Large intestine (tissue), 3 donors: ENCODE measurements around the gene CFDP1. TPM values are rescaled to one million over a fixed set of nuclear protein-coding genes. Genes with fewer than 3 reads are reported as not detected.
A peak's percentile ranks its signal among the peaks of the same experiment; 100 is the strongest.
"Not testable (repeated sequence)": the region's sequence is repeated elsewhere in the genome, so short reads cannot be mapped to it uniquely, and the experiment has no call there.

ENCODE experiments used
- DNase-seq, 2 donors: peaks; one replicate each; pipeline versions ENCODE4 v3.0.0 to v3.0.0-alpha.2; 2013
- H3K27ac ChIP-seq: one replicate; pipeline ENCODE4 v1.5.1; 2013; ENCODE audit warnings: low read length
- H3K27me3 ChIP-seq: 2 replicates; pipeline ENCODE4 v1.6.1; 2013; ENCODE audit warnings: low read length; ENCODE audit not compliant: control insufficient read depth, insufficient read depth
- H3K36me3 ChIP-seq: 2 replicates; pipeline ENCODE4 v1.6.1; 2013; ENCODE audit warnings: low read length; ENCODE audit not compliant: control insufficient read depth, insufficient read depth
- H3K4me1 ChIP-seq: one replicate; pipeline ENCODE4 v1.6.1; 2013; ENCODE audit warnings: low read length; ENCODE audit not compliant: control insufficient read depth, insufficient read depth
- H3K4me3 ChIP-seq: one replicate; pipeline ENCODE4 v1.5.1; 2013; ENCODE audit warnings: low read length
- H3K9me3 ChIP-seq: one replicate; pipeline ENCODE4 v1.6.1; 2013; ENCODE audit warnings: mild to moderate bottlenecking, low read depth, low read length, moderate library complexity; ENCODE audit not compliant: control insufficient read depth
- WGBS: methylation state at CpG from one replicate; pipeline ENCODE4 v1.1.5; 2013; ENCODE audit warnings: low lambda C conversion rate; ENCODE audit not compliant: insufficient coverage; 5-methylcytosine and 5-hydroxymethylcytosine counted together
- polyA plus RNA-seq: library from polyadenylated mRNA; unstranded; fragments of 120-200 nt; gene quantifications from one replicate; pipeline ENCODE4 v1.2.1, GENCODE V29; 2013

CFDP1 gene
- polyA plus RNA-seq, 1 donor: 121 TPM

- WGBS: no CpG with 5 or more reads among the region's 6 CpGs
- H3K4me3 ChIP-seq: no peak overlapping the region
Measured at GRCh38 chr16:75281826-75282225, 151.5 kb downstream of the CFDP1 start.

GRCh38 chr16:75281009-75281408 lies 152.3 kb downstream of the CFDP1 start:
- H3K4me3 ChIP-seq, H3K36me3 ChIP-seq, H3K27ac ChIP-seq, H3K9me3 ChIP-seq, H3K27me3 ChIP-seq, DNase-seq, H3K4me1 ChIP-seq: not testable (repeated sequence)
- no CpG with 5 or more reads among the region's 2 CpGs for WGBS

More at GRCh38 chr16:75281826-75282225, 151.5 kb downstream of the CFDP1 start:
- no peaks in the 10 kb centered on the region for H3K36me3 ChIP-seq
- no peaks in the 10 kb centered on the region for H3K4me1 ChIP-seq
- no peak overlapping the region for H3K27ac ChIP-seq
- no peaks in the 10 kb centered on the region for H3K9me3 ChIP-seq
- DNase-seq: no peak
- H3K27me3 ChIP-seq: no peaks in the 10 kb centered on the region

GRCh38 chr16:75280331-75280804 lies 152.9 kb downstream of the CFDP1 start:
- no peaks in the 10 kb centered on the region for H3K27me3 ChIP-seq
- 90% methylated on average over 2 of the region's 8 CpGs for WGBS
- DNase-seq: no peak
- H3K27ac ChIP-seq: no peak overlapping the region
- H3K4me1 ChIP-seq: no peaks in the 10 kb centered on the region
- no peak overlapping the region for H3K4me3 ChIP-seq
- no peaks in the 10 kb centered on the region for H3K36me3 ChIP-seq
- no peaks in the 10 kb centered on the region for H3K9me3 ChIP-seq

- WGBS: no CpG with 5 or more reads among the region's 10 CpGs
- Histone ChIP-seq H3K27me3 (no peaks in the 10 kb centered on the region), H3K9me3 (no peaks in the 10 kb centered on the region), H3K4me3 (no peak overlapping the region), H3K27ac (no peak overlapping the region), H3K36me3 (no peaks in the 10 kb centered on the region), H3K4me1 (no peaks in the 10 kb centered on the region)
- no peak for DNase-seq
Measured at GRCh38 chr16:75279305-75279704, 154.0 kb downstream of the CFDP1 start.

GRCh38 chr16:75273054-75273925 lies 160.0 kb downstream of the CFDP1 start:
- H3K4me1 ChIP-seq: peaks cover under 1% of the 10 kb centered on the region
- no peaks in the 10 kb centered on the region for H3K36me3 ChIP-seq
- no peaks in the 10 kb centered on the region for H3K27me3 ChIP-seq
- no peaks in the 10 kb centered on the region for H3K9me3 ChIP-seq
- H3K4me3 ChIP-seq: no peak overlapping the region
- DNase-seq: no peak
- no peak overlapping the region for H3K27ac ChIP-seq
- no CpG with 5 or more reads among the region's 23 CpGs for WGBS

GRCh38 chr16:75272629-75273028 lies 160.7 kb downstream of the CFDP1 start:
- not testable (repeated sequence) for H3K36me3 ChIP-seq, H3K4me3 ChIP-seq, H3K27ac ChIP-seq, H3K4me1 ChIP-seq, DNase-seq, H3K27me3 ChIP-seq, H3K9me3 ChIP-seq
- WGBS: 87% methylated on average over 3 of the region's 10 CpGs

- H3K36me3 ChIP-seq: no peaks in the 10 kb centered on the region
- H3K9me3 ChIP-seq: no peaks in the 10 kb centered on the region
- no CpG with 5 or more reads among the region's 12 CpGs for WGBS
- no peak overlapping the region for H3K4me3 ChIP-seq
- no peaks in the 10 kb centered on the region for H3K27me3 ChIP-seq
- H3K4me1 ChIP-seq: peaks cover 11% of the 10 kb centered on the region
- DNase-seq: no peak
- H3K27ac ChIP-seq: no peak overlapping the region
Measured at GRCh38 chr16:75272097-75272551, 161.2 kb downstream of the CFDP1 start.

- no peaks in the 10 kb centered on the region for H3K36me3 ChIP-seq
Measured at GRCh38 chr16:75271441-75272096, 161.7 kb downstream of the CFDP1 start.

GRCh38 chr16:75269358-75269757 lies 163.9 kb downstream of the CFDP1 start:
- H3K4me1 ChIP-seq: peaks cover 16% of the 10 kb centered on the region
- H3K27me3 ChIP-seq, DNase-seq, H3K27ac ChIP-seq, H3K4me3 ChIP-seq, H3K9me3 ChIP-seq, H3K36me3 ChIP-seq: not testable (repeated sequence)
- 100% methylated on average over 2 of the region's 9 CpGs for WGBS

More at GRCh38 chr16:75271441-75272096, 161.7 kb downstream of the CFDP1 start:
- no peaks in the 10 kb centered on the region for H3K27me3 ChIP-seq
- DNase-seq: no peak
- H3K9me3 ChIP-seq: no peaks in the 10 kb centered on the region
- H3K27ac ChIP-seq: no peak overlapping the region
- H3K4me1 ChIP-seq: peaks cover 11% of the 10 kb centered on the region
- H3K4me3 ChIP-seq: no peak overlapping the region
- WGBS: 100% methylated on average over 1 of the region's 6 CpGs

- DNase-seq: peak; percentile 74 to 85
- WGBS: no CpG with 5 or more reads among the region's 10 CpGs
- peaks cover 10% of the 10 kb centered on the region for H3K36me3 ChIP-seq
- peak overlapping the region; percentile 87 for H3K27ac ChIP-seq
- no peaks in the 10 kb centered on the region for H3K27me3 ChIP-seq
- H3K4me1 ChIP-seq: peaks cover 32% of the 10 kb centered on the region
- no peaks in the 10 kb centered on the region for H3K9me3 ChIP-seq
- H3K4me3 ChIP-seq: no peak overlapping the region
Measured at GRCh38 chr16:75267631-75268264, 165.6 kb downstream of the CFDP1 start.
